HCT116 (cell line): ENCODE measurements around the gene SCAF8. TPM values are rescaled to one million over a fixed set of nuclear protein-coding genes. Genes with fewer than 3 reads are reported as not detected.

Experiments used
- ATAC-seq: fragments of 200-7000 bp; cut with Tn5 transposase; 2 replicates; pipeline ENCODE4 v1.9.1; 2020; ENCODE audit warnings: mild to moderate bottlenecking, moderate library complexity
- BruUV-seq: library from RNA; stranded (reverse); fragments of 400-500 nt; replicated peaks from 2 replicates; lab custom pipeline; 2021; lab: Mats Ljungman, UMichigan
- CTCF ChIA-PET: fragments of 300-600 bp; sonication (Branson Sonifier 250); formaldehyde crosslinking; loops from one replicate; lab custom pipeline; 2021; ENCODE audit warnings: antibody characterized with exemption; lab: Charles Lee
- POLR2A ChIA-PET: fragments of 300-600, 350-600 bp; sonication (Branson Sonifier 250); formaldehyde crosslinking; loops from one replicate; lab custom pipeline; 2021; ENCODE audit warnings: antibody characterized with exemption; lab: Charles Lee
- RAD21 ChIA-PET, 2 experiments: fragments of 300-600 bp; sonication (Branson Sonifier 250); formaldehyde crosslinking; loops; one replicate each; lab custom pipeline; 2023; ENCODE audit warnings: low total read pairs in 2 of 2; ENCODE audit not compliant: uncharacterized antibody in 2 of 2, unreplicated experiment in 2 of 2, low non-redundant PET in 1 of 2; lab: Charles Lee
- DNase-seq: peaks from one replicate; pipeline ENCODE4 v3.0.0-alpha.2; 2010; ENCODE audit warnings: low read depth, low spot score
- H2AFZ ChIP-seq: fragments of 200-600 bp; shearing (Covaris generic), sonication (generic); 2 replicates; pipeline ENCODE4 v1.6.1; 2017; ENCODE audit warnings: low read depth, mixed run types, mixed read lengths, antibody characterized with exemption, low read length; ENCODE audit not compliant: poor library complexity, severe bottlenecking
- H3K27ac ChIP-seq: 2 replicates; pipeline ENCODE4 v1.5.1; 2012; ENCODE audit warnings: low read depth, low read length
- H3K27me3 ChIP-seq: fragments of 200-600 bp; sonication (generic); 2 replicates; pipeline ENCODE4 v1.6.1; 2016; ENCODE audit warnings: mixed run types, low read length, mixed read lengths; ENCODE audit not compliant: insufficient read depth
- H3K36me3 ChIP-seq, 2 experiments: fragments of 200-500 bp in 1 of 2; fragments of 200-600 bp in 1 of 2; sonication (Bioruptor generic) in 1 of 2; sonication (generic) in 1 of 2; 2 replicates each; pipeline versions ENCODE4 v1.5.1 to v1.6.1; 2014 to 2016; ENCODE audit warnings: low read length in 2 of 2, inconsistent platforms in 1 of 2, mixed read lengths in 1 of 2, mixed run types in 1 of 2; ENCODE audit not compliant: insufficient read depth in 2 of 2, control insufficient read depth in 1 of 2
- H3K4me1 ChIP-seq, 2 experiments: fragments of 200-600 bp in 1 of 2; sonication (generic) in 1 of 2; 2 replicates each; pipeline versions ENCODE4 v1.5.1 to v1.6.1; 2012 to 2017; ENCODE audit warnings: low read length in 2 of 2, inconsistent platforms in 1 of 2, mild to moderate bottlenecking in 1 of 2, mixed read lengths in 1 of 2, mixed run types in 1 of 2, moderate library complexity in 1 of 2; ENCODE audit not compliant: insufficient read depth in 2 of 2, control insufficient read depth in 1 of 2
- H3K4me2 ChIP-seq: fragments of 200-600 bp; sonication (generic); 2 replicates; pipeline ENCODE4 v1.6.1; 2017; ENCODE audit warnings: mixed run types, low read length, mixed read lengths
- H3K4me3 ChIP-seq, 2 experiments: fragments of 200-600 bp in 1 of 2; sonication (generic) in 1 of 2; replicated peaks in 1 of 2; 2 replicates each; pipeline ENCODE4 v1.5.1; 2011 to 2016; ENCODE audit warnings: low read length in 2 of 2, control low read depth in 1 of 2, low read depth in 1 of 2, mild to moderate bottlenecking in 1 of 2, mixed read lengths in 1 of 2, mixed run types in 1 of 2
- H3K79me2 ChIP-seq: fragments of 200-600 bp; sonication (generic); 2 replicates; pipeline ENCODE4 v1.6.1; 2017; ENCODE audit warnings: mild to moderate bottlenecking, mixed run types, low read length, moderate library complexity, mixed read lengths; ENCODE audit not compliant: insufficient read depth
- H3K9ac ChIP-seq: fragments of 200-600 bp; sonication (generic); 2 replicates; pipeline ENCODE4 v1.6.1; 2016; ENCODE audit warnings: low read length, mixed read lengths
- H3K9me2 ChIP-seq: fragments of 200-600 bp; sonication (generic), shearing (Covaris generic); 2 replicates; pipeline ENCODE4 v1.6.1; 2017; ENCODE audit warnings: mixed run types, mild to moderate bottlenecking, moderate library complexity; ENCODE audit not compliant: insufficient read depth
- H3K9me3 ChIP-seq, 2 experiments: fragments of 200-500 bp in 1 of 2; fragments of 200-600 bp in 1 of 2; sonication (Bioruptor generic) in 1 of 2; sonication (generic) in 1 of 2; 2 replicates each; pipeline ENCODE4 v1.6.1; 2014 to 2017; ENCODE audit warnings: low read length in 2 of 2, mixed read lengths in 2 of 2, inconsistent platforms in 1 of 2, low read depth in 1 of 2, mild to moderate bottlenecking in 1 of 2, mixed run types in 1 of 2, moderate library complexity in 1 of 2; ENCODE audit not compliant: control insufficient read depth in 1 of 2, insufficient read depth in 1 of 2
- H4K20me1 ChIP-seq: fragments of 200-600 bp; sonication (generic), shearing (Covaris generic); 2 replicates; pipeline ENCODE4 v1.6.1; 2017; ENCODE audit warnings: mixed run types, mild to moderate bottlenecking, moderate library complexity; ENCODE audit not compliant: insufficient read depth
- ATF3 ChIP-seq: IDR thresholded peaks from 2 replicates; pipeline ENCODE4 v1.6.1; 2012
- CTCF ChIP-seq, 3 experiments: fragments of 200-600 bp in 1 of 3; sonication (generic) in 1 of 3; IDR thresholded peaks in 2 of 3; conservative IDR thresholded peaks in 1 of 3; 2 replicates each; pipeline ENCODE4 v1.5.1; 2012 to 2017; ENCODE audit warnings: low read depth in 2 of 3, low read length in 2 of 3, antibody characterized with exemption in 1 of 3, borderline replicate concordance in 1 of 3, control low read depth in 1 of 3, mild to moderate bottlenecking in 1 of 3, mixed read lengths in 1 of 3, mixed run types in 1 of 3, moderate library complexity in 1 of 3; ENCODE audit not compliant: insufficient read depth in 1 of 3
- EZH2 ChIP-seq: fragments of 200-600 bp; sonication (generic); IDR thresholded peaks from 2 replicates; pipeline ENCODE4 v1.6.1; 2017; ENCODE audit warnings: antibody characterized with exemption, mixed run types
- EZH2phosphoT487 ChIP-seq: fragments of 200-600 bp; IDR thresholded peaks from 2 replicates; pipeline ENCODE4 v1.6.1; 2018; ENCODE audit warnings: antibody characterized with exemption, borderline replicate concordance
- RAD21 ChIP-seq: IDR thresholded peaks from 2 replicates; pipeline ENCODE4 v1.6.1; 2012; ENCODE audit warnings: low read depth, mild to moderate bottlenecking
- SP1 ChIP-seq: IDR thresholded peaks from 2 replicates; pipeline ENCODE4 v1.6.1; 2012; ENCODE audit warnings: low read depth
- YY1 ChIP-seq: IDR thresholded peaks from 2 replicates; pipeline ENCODE4 v1.6.1; 2011; ENCODE audit warnings: low read length, low read depth, moderate library complexity, mild to moderate bottlenecking; ENCODE audit not compliant: insufficient replicate concordance; ENCODE audit errors: extremely low read depth
- intact Hi-C: fragments of 100-400 bp; cut with micrococcal nuclease; formaldehyde crosslinking; loops from 2 replicates; pipeline ENCODE4 v1.10.0; 2022
- total RNA-seq: library from RNA; stranded (reverse); gene quantifications from one replicate; pipeline ENCODE4 v1.2.1, GENCODE V29; 2021; ENCODE audit not compliant: unreplicated experiment

The SCAF8 gene
- total RNA-seq, 1 experiment from 2014 or later, result 34.6 TPM

GRCh38 chr6:154868143-154868594 is 135.0 kb downstream of the SCAF8 start:
- no peaks in the 10 kb centered on the region for H3K9me3 ChIP-seq
- intact Hi-C loops, result loop anchor here (1.0 to 10.0 kb wide), 4 partner anchors 59 to 377 kb away; no protein-coding TSS in a partner anchor
- peaks cover 14% of the 10 kb centered on the region for H3K79me2 ChIP-seq
- CTCF ChIA-PET, result interaction anchor here (0.5 to 1.9 kb wide), 20 partner anchors 9 to 625 kb away, joined by 3 to 15 read pairs (median 4); no protein-coding TSS in a partner anchor
- ATAC-seq (peak; percentile 68), DNase-seq (peak; percentile 12)
- H3K27me3 ChIP-seq, result no peaks in the 10 kb centered on the region
- no peak overlapping the region for H3K4me2 ChIP-seq
- H2AFZ ChIP-seq, result no peak overlapping the region
- no peak overlapping the region for H3K27ac ChIP-seq
- no TSS peak for BruUV-seq
- H3K9ac ChIP-seq, result no peak overlapping the region
- no peak overlapping the region for H3K4me3 ChIP-seq
- POLR2A ChIA-PET, result no interaction called here
- no peak for TF ChIP-seq ATF3
- peak; percentile 70 for TF ChIP-seq RAD21
- TF ChIP-seq EZH2phosphoT487, result no peak
- peak; percentile 29 to 80 (median 67); a peak in 5 of 6 replicates for TF ChIP-seq CTCF (IDR thresholded peaks at IDR 0.05 in 2 of 3, conservative IDR thresholded peaks at IDR 0.05 in 1 of 3; ENCODE audit: borderline replicate concordance in 1 of 3, insufficient read depth in 1 of 3, low read depth in 2 of 3, low read length in 2 of 3)
- H3K36me3 ChIP-seq, result no peaks in the 10 kb centered on the region
- RAD21 ChIA-PET, result no interaction called here
- H3K4me1 ChIP-seq, result no peaks in the 10 kb centered on the region
- H4K20me1 ChIP-seq, result peaks cover 13% of the 10 kb centered on the region; the same call in 1 of the 2 replicates
- no peaks in the 10 kb centered on the region for H3K9me2 ChIP-seq

GRCh38 chr6:154872542-154873114 is 139.4 kb downstream of the SCAF8 start:
- Histone ChIP-seq H3K27ac (no peak overlapping the region), H3K27me3 (no peaks in the 10 kb centered on the region), H3K4me1 (no peaks in the 10 kb centered on the region), H3K4me3 (no peak overlapping the region), H3K9me3 (no peaks in the 10 kb centered on the region), H3K9me2 (no peaks in the 10 kb centered on the region), H3K79me2 (peaks cover 10% of the 10 kb centered on the region), H3K36me3 (no peaks in the 10 kb centered on the region), H3K4me2 (no peak overlapping the region), H4K20me1 (peaks cover 9% of the 10 kb centered on the region), H2AFZ (no peak overlapping the region), H3K9ac (no peak overlapping the region)
- intact Hi-C loops, result no loop called here
- ChIA-PET RAD21 (no interaction called here), POLR2A (no interaction called here), CTCF (no interaction called here)
- DNase-seq (no peak), ATAC-seq (peak; percentile 53; the same call in 1 of the 2 replicates)
- BruUV-seq, result no TSS peak
- TF ChIP-seq EZH2, result no peak
- no peak for TF ChIP-seq YY1
- no peak for TF ChIP-seq SP1
- TF ChIP-seq RAD21, result no peak
